GM13977 (cell line): Measurements from ENCODE around the gene ZBTB7C.

Experiments used
- DNase-seq: peaks from one replicate; pipeline ENCODE4 v3.0.0; 2012; ENCODE audit warnings: low spot score
- CTCF ChIP-seq: IDR thresholded peaks from 2 replicates; pipeline ENCODE4 v1.5.1; 2012; ENCODE audit warnings: mild to moderate bottlenecking, control low read depth; ENCODE audit not compliant: insufficient read depth; ENCODE audit errors: extremely low read depth, missing control alignments
- in situ Hi-C: fragments of 300-500 bp; cut with MboI; formaldehyde crosslinking; loops from one replicate; pipeline ENCODE4 v1.12.0; 2022; ENCODE audit warnings: low sequenced_read_pairs, low pct_unique_long_range_greater_than_20kb, mixed read lengths, inconsistent platforms; ENCODE audit not compliant: unreplicated experiment

The ZBTB7C gene

GRCh38 chr18:48164701-48165100 lies 244.5 kb downstream of the ZBTB7C start:
- no peak for TF ChIP-seq CTCF
- in situ Hi-C loops, result no loop called here
- no peak for DNase-seq

- in situ Hi-C loops, result no loop called here
- TF ChIP-seq CTCF, result no peak
- no peak for DNase-seq
These were observed 245.1 kb downstream of the ZBTB7C start for GRCh38 chr18:48164116-48164515.

GRCh38 chr18:48163738-48164115 lies 245.5 kb downstream of the ZBTB7C start:
- no peak for DNase-seq
- in situ Hi-C loops, result no loop called here
- TF ChIP-seq CTCF, result no peak

GRCh38 chr18:48162956-48163737 lies 246.0 kb downstream of the ZBTB7C start:
- no peak for TF ChIP-seq CTCF
- in situ Hi-C loops, result no loop called here
- no peak for DNase-seq

- TF ChIP-seq CTCF, result no peak
- in situ Hi-C loops, result no loop called here
These were observed 247.1 kb downstream of the ZBTB7C start for GRCh38 chr18:48161911-48162698.

GRCh38 chr18:48161191-48161910 lies 247.8 kb downstream of the ZBTB7C start:
- no peak for TF ChIP-seq CTCF
- peak; percentile 87 for DNase-seq
- in situ Hi-C loops, result no loop called here

More at GRCh38 chr18:48161911-48162698, 247.1 kb downstream of the ZBTB7C start:
- DNase-seq, result no peak
